Vagina (tissue), 2 donors: Measurements from ENCODE around the gene NPC1. TPM values are rescaled to one million over a fixed set of nuclear protein-coding genes. Genes with fewer than 3 reads are reported as not detected.

ENCODE experiments used
- DNase-seq, 2 donors: peaks; one replicate each; pipeline ENCODE4 v3.0.0-alpha.2; 2017; ENCODE audit errors: extremely low spot score in 2 of 2
- H3K27ac ChIP-seq: fragments of 200-600 bp; sonication (generic); one replicate; pipeline ENCODE4 v1.5.1; 2019
- H3K27me3 ChIP-seq: fragments of 200-600 bp; sonication (generic); one replicate; pipeline ENCODE4 v1.5.1; 2019
- H3K36me3 ChIP-seq, 2 donors: fragments of 200-600 bp; sonication (generic); one replicate each; pipeline ENCODE4 v1.5.1; 2017 to 2019
- H3K4me1 ChIP-seq: fragments of 200-600 bp; sonication (generic); one replicate; pipeline ENCODE4 v1.5.1; 2019
- H3K4me3 ChIP-seq, 2 donors: fragments of 200-600 bp; sonication (generic); 1 replicate in 1 of 2; 2 replicates in 1 of 2; pipeline ENCODE4 v1.5.1; 2016 to 2019
- H3K9me3 ChIP-seq: fragments of 200-600 bp; sonication (generic); one replicate; pipeline ENCODE4 v1.5.1; 2019
- POLR2A ChIP-seq, 2 donors: fragments of 450-650 bp; IDR thresholded peaks; one replicate each; pipeline ENCODE4 v1.6.1; 2017; ENCODE audit warnings: antibody characterized with exemption in 2 of 2, mild to moderate bottlenecking in 2 of 2, moderate library complexity in 2 of 2
- POLR2AphosphoS5 ChIP-seq, 2 donors: sonication (generic); formaldehyde crosslinking; IDR thresholded peaks; one replicate each; pipeline ENCODE4 v1.9.0; 2017; ENCODE audit warnings: antibody characterized with exemption in 2 of 2, mild to moderate bottlenecking in 2 of 2, low read depth in 1 of 2; ENCODE audit not compliant: insufficient read depth in 1 of 2
- intact Hi-C: fragments of 100-400 bp; cut with DNase I; formaldehyde crosslinking; loops from one replicate; pipeline ENCODE4 v1.15.1; 2023
- total RNA-seq: library from RNA; depleted of rRNA; stranded (reverse); fragments of >200 nt; gene quantifications from one replicate; pipeline ENCODE4 v1.2.3, GENCODE V29; 2016
- TF ChIP-seq, protein P1 (sequence below), 3 experiments: fragments of 450-650 bp in 2 of 3; fragments of 200-600 bp in 1 of 3; sonication (generic) in 1 of 3; IDR thresholded peaks; one replicate each; pipeline ENCODE4 v1.5.1; 2017 to 2019; ENCODE audit warnings: antibody characterized with exemption in 3 of 3, mild to moderate bottlenecking in 2 of 3, moderate library complexity in 2 of 3

NPC1 gene
- 89.9 TPM for total RNA-seq

DNA sequence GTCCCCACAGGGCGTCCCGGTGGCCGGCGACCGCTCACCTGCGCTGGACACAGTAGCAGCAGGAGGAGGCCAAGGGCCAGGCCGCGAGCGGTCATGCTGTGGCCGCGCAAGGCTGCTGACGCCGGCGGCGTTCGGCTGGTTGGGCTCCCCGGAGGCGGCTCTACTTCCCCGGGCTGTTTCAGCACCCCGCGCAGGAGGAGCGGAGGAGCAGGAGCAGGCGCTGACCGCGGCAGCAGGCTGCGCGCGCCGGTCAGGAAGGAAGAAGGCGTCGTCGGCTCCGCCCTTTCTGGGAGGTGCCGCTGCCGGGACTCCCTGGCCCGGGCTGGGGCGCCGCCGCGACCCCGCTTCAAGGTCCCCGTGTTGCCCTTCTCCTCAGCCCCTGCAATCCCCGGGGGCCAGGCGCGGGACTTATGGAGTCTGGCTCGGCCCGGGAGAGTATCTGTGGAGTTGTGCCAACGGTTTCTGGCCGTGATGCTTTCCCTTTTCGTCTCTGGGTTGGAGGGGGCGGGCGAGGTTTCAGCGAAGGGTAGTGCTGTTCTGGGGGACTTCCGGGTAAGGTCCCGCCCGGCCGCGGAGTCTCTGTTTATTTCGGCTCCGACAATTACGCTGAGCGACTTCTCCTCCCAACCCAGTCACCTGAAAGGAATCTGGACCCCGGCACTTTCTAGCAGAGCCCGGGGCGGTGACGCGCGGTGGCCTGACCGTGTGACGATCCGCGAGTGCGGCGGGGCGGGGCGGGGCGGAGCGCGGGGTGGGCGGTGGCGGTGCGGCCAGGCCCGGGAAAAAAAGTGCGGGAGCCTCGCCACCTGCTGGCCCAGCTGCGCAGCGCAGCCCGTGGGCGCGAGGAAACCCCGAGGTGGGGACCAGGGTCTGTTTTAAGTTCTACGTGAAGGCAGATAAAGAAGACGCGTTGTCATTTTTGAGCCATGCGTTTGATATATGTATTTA is at the start of gene NPC1:
Gene NPC1 (minus strand): TSS at position 258 of the 948 bp plus-strand sequence. CDS start 163 bp downstream, at position 95.
- no peaks in the 10 kb centered on the region for H3K9me3 ChIP-seq
- no peaks in the 10 kb centered on the region for H3K36me3 ChIP-seq
- DNase-seq: peak in 1 of 2 donors; percentile 96
- no peaks in the 10 kb centered on the region for H3K27me3 ChIP-seq
- H3K27ac ChIP-seq: peak within 1 kb of the TSS; percentile 99
- H3K4me1 ChIP-seq: peaks cover 42% of the 10 kb centered on the region
- TF ChIP-seq, protein P1, sequence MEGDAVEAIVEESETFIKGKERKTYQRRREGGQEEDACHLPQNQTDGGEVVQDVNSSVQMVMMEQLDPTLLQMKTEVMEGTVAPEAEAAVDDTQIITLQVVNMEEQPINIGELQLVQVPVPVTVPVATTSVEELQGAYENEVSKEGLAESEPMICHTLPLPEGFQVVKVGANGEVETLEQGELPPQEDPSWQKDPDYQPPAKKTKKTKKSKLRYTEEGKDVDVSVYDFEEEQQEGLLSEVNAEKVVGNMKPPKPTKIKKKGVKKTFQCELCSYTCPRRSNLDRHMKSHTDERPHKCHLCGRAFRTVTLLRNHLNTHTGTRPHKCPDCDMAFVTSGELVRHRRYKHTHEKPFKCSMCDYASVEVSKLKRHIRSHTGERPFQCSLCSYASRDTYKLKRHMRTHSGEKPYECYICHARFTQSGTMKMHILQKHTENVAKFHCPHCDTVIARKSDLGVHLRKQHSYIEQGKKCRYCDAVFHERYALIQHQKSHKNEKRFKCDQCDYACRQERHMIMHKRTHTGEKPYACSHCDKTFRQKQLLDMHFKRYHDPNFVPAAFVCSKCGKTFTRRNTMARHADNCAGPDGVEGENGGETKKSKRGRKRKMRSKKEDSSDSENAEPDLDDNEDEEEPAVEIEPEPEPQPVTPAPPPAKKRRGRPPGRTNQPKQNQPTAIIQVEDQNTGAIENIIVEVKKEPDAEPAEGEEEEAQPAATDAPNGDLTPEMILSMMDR (IDR thresholded peaks at IDR 0.05): peak; percentile 66 to 92 (median 75)
- TF ChIP-seq POLR2AphosphoS5 (IDR thresholded peaks at IDR 0.05; ENCODE audit: insufficient read depth in 1 of 2, low read depth in 1 of 2) (peak; percentile 68 to 97), POLR2A (IDR thresholded peaks at IDR 0.05) (peak; percentile 3 to 80)
- peak within 1 kb of the TSS; percentile 85 to 92 for H3K4me3 ChIP-seq
- intact Hi-C loops: loop anchor here (5.0 kb wide), 1 partner anchor 84 kb away; the partner anchor contains the start of gene RMC1

DNA sequence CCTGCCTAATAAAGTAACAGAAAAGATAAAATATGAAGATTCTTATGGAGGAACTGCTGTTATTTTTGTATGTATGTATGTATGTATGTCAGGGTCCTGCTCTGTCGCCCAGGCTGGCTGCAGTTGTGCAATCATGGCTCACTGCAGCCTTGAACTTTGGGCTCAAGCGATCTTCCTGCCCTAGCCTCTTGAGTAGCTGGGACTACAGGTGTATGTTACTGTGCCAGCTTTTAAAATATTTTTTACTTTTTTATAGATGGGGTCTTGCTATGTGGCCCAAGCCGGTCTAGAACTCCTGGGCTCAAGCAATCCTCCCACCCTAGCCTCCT is 49.7 kb upstream of the NPC1 start:
- TF ChIP-seq POLR2AphosphoS5 (IDR thresholded peaks at IDR 0.05; ENCODE audit: insufficient read depth in 1 of 2, low read depth in 1 of 2) (no peak), POLR2A (IDR thresholded peaks at IDR 0.05) (no peak)
- TF ChIP-seq, protein P1 (IDR thresholded peaks at IDR 0.05): no peak
- Histone ChIP-seq H3K4me1 (no peaks in the 10 kb centered on the region), H3K27ac (no peak overlapping the region), H3K4me3 (no peak overlapping the region), H3K36me3 (no peaks in the 10 kb centered on the region), H3K9me3 (no peaks in the 10 kb centered on the region), H3K27me3 (no peaks in the 10 kb centered on the region)
- intact Hi-C loops: no loop called here
- no peak for DNase-seq

DNA sequence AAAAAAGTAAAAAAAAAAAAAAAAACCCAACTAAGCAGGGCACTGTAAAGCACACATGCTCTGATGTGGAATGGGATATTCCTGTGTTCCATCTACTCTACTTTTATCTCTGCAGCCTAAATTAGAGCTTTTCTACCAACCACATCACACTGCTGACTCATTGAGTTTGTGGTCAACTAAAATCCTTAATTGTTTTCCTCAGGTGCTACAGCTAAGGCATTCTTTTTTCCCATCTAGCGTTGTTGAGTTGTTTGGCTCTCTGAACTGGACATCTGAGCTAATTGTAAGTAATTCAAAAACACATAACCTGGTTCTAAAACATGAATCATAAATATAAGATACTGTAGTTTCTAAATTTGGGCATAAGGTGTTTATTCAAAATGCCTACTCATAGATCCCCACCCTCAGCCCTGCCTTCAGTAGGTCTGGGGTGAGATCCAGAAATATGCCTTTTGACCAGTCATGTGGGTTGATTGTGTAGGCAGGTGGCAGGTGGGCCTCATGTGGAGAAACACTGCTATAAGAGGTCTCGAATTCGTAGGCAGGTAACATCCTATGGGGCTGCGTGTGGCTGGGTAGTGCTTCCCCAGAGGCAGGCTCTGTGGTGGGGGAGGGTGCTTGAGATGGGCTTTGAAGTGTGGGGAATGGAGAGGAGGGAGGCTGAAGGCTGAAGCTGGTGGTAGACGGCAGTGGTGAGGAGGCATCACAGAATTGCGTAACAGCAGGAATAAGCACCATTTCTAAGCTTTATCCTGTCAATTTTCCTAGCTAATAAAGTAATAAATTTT is 49.2 kb upstream of the NPC1 start:
- TF ChIP-seq, protein P1 (IDR thresholded peaks at IDR 0.05): no peak
- no peak for TF ChIP-seq POLR2A (IDR thresholded peaks at IDR 0.05)
- TF ChIP-seq POLR2AphosphoS5 (IDR thresholded peaks at IDR 0.05; ENCODE audit: insufficient read depth in 1 of 2, low read depth in 1 of 2): no peak
- H3K4me3 ChIP-seq: no peak overlapping the region
- DNase-seq: no peak
- H3K4me1 ChIP-seq: no peaks in the 10 kb centered on the region
- no peaks in the 10 kb centered on the region for H3K36me3 ChIP-seq
- H3K9me3 ChIP-seq: no peaks in the 10 kb centered on the region
- H3K27me3 ChIP-seq: no peaks in the 10 kb centered on the region
- intact Hi-C loops: no loop called here
- H3K27ac ChIP-seq: no peak overlapping the region

DNA sequence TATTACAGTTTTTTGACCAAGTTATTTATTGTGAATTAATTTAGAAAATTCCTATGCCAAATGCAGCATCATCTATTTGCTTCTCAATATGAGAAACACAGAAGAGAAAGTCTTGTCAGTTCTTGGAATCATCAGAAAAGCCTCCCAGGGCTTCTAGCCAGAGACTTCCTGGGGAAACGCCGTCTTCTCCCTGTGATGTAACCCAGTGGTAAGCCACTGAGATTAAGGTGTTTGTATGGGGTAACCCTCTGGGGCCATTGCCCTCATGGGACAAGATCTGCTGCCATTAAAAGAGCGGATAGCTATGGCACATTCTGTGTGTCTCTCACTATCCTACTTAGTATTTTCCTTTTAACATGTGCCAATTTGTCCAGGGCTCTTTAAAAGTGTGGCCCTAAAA is 48.4 kb upstream of the NPC1 start:
- DNase-seq: no peak
- intact Hi-C loops: no loop called here
- TF ChIP-seq POLR2A (IDR thresholded peaks at IDR 0.05): no peak
- TF ChIP-seq, protein P1 (IDR thresholded peaks at IDR 0.05): no peak
- TF ChIP-seq POLR2AphosphoS5 (IDR thresholded peaks at IDR 0.05; ENCODE audit: insufficient read depth in 1 of 2, low read depth in 1 of 2): no peak

More for the DNA sequence above, 48.4 kb upstream of the NPC1 start:
- H3K4me3 ChIP-seq: no peak overlapping the region
- H3K36me3 ChIP-seq: no peaks in the 10 kb centered on the region
- H3K27ac ChIP-seq: no peak overlapping the region
- no peaks in the 10 kb centered on the region for H3K9me3 ChIP-seq
- no peaks in the 10 kb centered on the region for H3K4me1 ChIP-seq
- no peaks in the 10 kb centered on the region for H3K27me3 ChIP-seq
